ENCODE data around the gene HBG1. TPM values are rescaled to one million over a fixed set of nuclear protein-coding genes. Genes with fewer than 3 reads are reported as not detected.

The HBG1 gene
- total and polyA plus RNA-seq, 4 experiments from 2014 or later, result not detected

DNA sequence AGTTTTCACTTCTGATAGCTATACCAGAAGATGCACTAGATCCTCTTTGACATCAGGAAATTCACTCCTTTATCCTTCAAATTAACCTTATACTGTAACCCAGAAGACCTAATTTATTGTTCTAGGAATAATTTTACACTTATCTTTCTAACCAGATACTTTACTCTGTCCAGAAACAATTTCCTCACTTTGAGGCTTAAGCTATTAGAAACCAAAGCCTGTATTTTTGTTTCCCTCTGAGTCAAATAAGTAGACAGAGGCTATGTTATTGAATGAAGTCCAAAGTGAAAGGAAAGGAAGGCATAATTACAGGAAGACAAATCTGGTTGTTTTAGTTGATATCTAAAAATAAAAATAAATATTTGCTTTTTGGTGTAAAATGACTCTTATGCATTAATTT is 51.4 kb downstream of the HBG1 start:
- no peaks in the 10 kb centered on the region for H3K36me3 ChIP-seq (ENCODE audit: insufficient read depth, low read length)
- no peak for DNase-seq
- H3K4me1 Mint-ChIP-seq, result no peaks in the 10 kb centered on the region
- H3K4me1 ChIP-seq (ENCODE audit: insufficient read depth, low read length), result no peaks in the 10 kb centered on the region
- H3K9me3 ChIP-seq (ENCODE audit: control insufficient read depth in 1 of 2, low read length in 2 of 2), result no peaks in the 10 kb centered on the region
- no peak overlapping the region for H3K27ac ChIP-seq (ENCODE audit: low read depth, low read length)
- H3K4me3 ChIP-seq (ENCODE audit: low read length in 2 of 2), result no peak overlapping the region
- peaks cover 0 to 4% (median 0%) of the 10 kb centered on the region in 8 donors for H3K9me3 Mint-ChIP-seq
- H3K27me3 Mint-ChIP-seq, result no peaks in the 10 kb centered on the region
- intact Hi-C loops (cut with micrococcal nuclease), result no loop called here
- H3K36me3 Mint-ChIP-seq, result no peaks in the 10 kb centered on the region
- ChIA-PET CTCF (ENCODE audit: partially characterized antibody) (no interaction called here), POLR2A (ENCODE audit: partially characterized antibody) (no interaction called here)
- no peak overlapping the region for H3K4me3 Mint-ChIP-seq
- no peaks in the 10 kb centered on the region for H3K27me3 ChIP-seq (ENCODE audit: insufficient read depth, low read length)
- H3K27ac Mint-ChIP-seq, result no peak overlapping the region

Other genes with a start within 250 kb of the HBG1 start
- not detected for gene OR52J3, start 203.3 kb downstream of the HBG1 start, total RNA-seq
- gene OR52J3, start 203.3 kb downstream of the HBG1 start, polyA plus RNA-seq, result not detected
- gene OR52E2, start 190.2 kb downstream of the HBG1 start, total RNA-seq, result not detected
- gene OR52E2, start 190.2 kb downstream of the HBG1 start, polyA plus RNA-seq, result not detected
- not detected for gene OR52E1, start 180.3 kb downstream of the HBG1 start, total RNA-seq
- gene OR52E1, start 180.3 kb downstream of the HBG1 start, polyA plus RNA-seq, result not detected
- gene OR52A5, start 111.5 kb downstream of the HBG1 start, total RNA-seq, result not detected
- not detected for gene OR52A5, start 111.5 kb downstream of the HBG1 start, polyA plus RNA-seq
- not detected for gene OR52A1, start 95.1 kb downstream of the HBG1 start, total RNA-seq
- gene OR52A1, start 95.1 kb downstream of the HBG1 start, polyA plus RNA-seq, result not detected
- gene OR51V1, start 49.2 kb downstream of the HBG1 start, total RNA-seq, result not detected
- not detected for gene OR51V1, start 49.2 kb downstream of the HBG1 start, polyA plus RNA-seq
- gene HBB, start 22.8 kb downstream of the HBG1 start, total RNA-seq, result under 1 TPM in 1 of 2 experiments, not detected in 1; 0.61 TPM
- under 1 TPM; 0.46 to 0.89 TPM for gene HBB, start 22.8 kb downstream of the HBG1 start, polyA plus RNA-seq
- gene HBD, start 15.4 kb downstream of the HBG1 start, total RNA-seq, result not detected
- not detected for gene HBD, start 15.4 kb downstream of the HBG1 start, polyA plus RNA-seq
- not detected for gene HBG2, start 4.9 kb upstream of the HBG1 start, total RNA-seq
- gene HBG2, start 4.9 kb upstream of the HBG1 start, polyA plus RNA-seq, result not detected
- gene HBE1, start 20.1 kb upstream of the HBG1 start, total RNA-seq, result not detected
- not detected for gene HBE1, start 20.1 kb upstream of the HBG1 start, polyA plus RNA-seq
- gene OR51B4, start 52.1 kb upstream of the HBG1 start, total RNA-seq, result not detected
- gene OR51B4, start 52.1 kb upstream of the HBG1 start, polyA plus RNA-seq, result not detected
- not detected for gene OR51B2, start 74.4 kb upstream of the HBG1 start, total RNA-seq
- not detected for gene OR51B2, start 74.4 kb upstream of the HBG1 start, polyA plus RNA-seq
- gene OR51B5, start 93.7 kb upstream of the HBG1 start, total RNA-seq, result not detected
- gene OR51B5, start 93.7 kb upstream of the HBG1 start, polyA plus RNA-seq, result not detected
- gene OR51B6, start 101.7 kb upstream of the HBG1 start, total RNA-seq, result not detected
- not detected for gene OR51B6, start 101.7 kb upstream of the HBG1 start, polyA plus RNA-seq
- not detected for gene OR51M1, start 134.0 kb upstream of the HBG1 start, total RNA-seq
- not detected for gene OR51M1, start 134.0 kb upstream of the HBG1 start, polyA plus RNA-seq
- gene OR51Q1, start 172.3 kb upstream of the HBG1 start, total RNA-seq, result not detected
- not detected for gene OR51Q1, start 172.3 kb upstream of the HBG1 start, polyA plus RNA-seq
- gene OR51I1, start 191.7 kb upstream of the HBG1 start, total RNA-seq, result not detected
- not detected for gene OR51I1, start 191.7 kb upstream of the HBG1 start, polyA plus RNA-seq
- gene OR51I2, start 199.5 kb upstream of the HBG1 start, total RNA-seq, result not detected
- not detected for gene OR51I2, start 199.5 kb upstream of the HBG1 start, polyA plus RNA-seq
- gene OR52D1, start 238.8 kb upstream of the HBG1 start, total RNA-seq, result not detected
- not detected for gene OR52D1, start 238.8 kb upstream of the HBG1 start, polyA plus RNA-seq